Panc1 (cell line): Measurements from ENCODE around the gene ARHGEF10L. TPM values are rescaled to one million over a fixed set of nuclear protein-coding genes. Genes with fewer than 3 reads are reported as not detected.

Experiments
- ATAC-seq: fragments of 200-7000 bp; cut with Tn5 transposase; 2 replicates; pipeline ENCODE4 v1.9.1; 2020; ENCODE audit warnings: mild to moderate bottlenecking, moderate library complexity
- BruUV-seq: library from RNA; stranded (reverse); fragments of 400-500 nt; replicated peaks from 2 replicates; lab custom pipeline; 2021; lab: Mats Ljungman, UMichigan
- CTCF ChIA-PET: fragments of 300-600 bp; sonication (Branson Sonifier 250); formaldehyde crosslinking; loops from one replicate; lab custom pipeline; 2022; ENCODE audit warnings: antibody characterized with exemption; lab: Charles Lee
- POLR2A ChIA-PET: fragments of 300-600 bp; sonication (Branson Sonifier 250); formaldehyde crosslinking; loops from one replicate; lab custom pipeline; 2022; ENCODE audit warnings: antibody characterized with exemption; lab: Charles Lee
- DNase-seq: peaks from one replicate; pipeline ENCODE4 v3.0.0-alpha.2; 2010; ENCODE audit warnings: low read depth, low spot score
- H3K27ac ChIP-seq: 2 replicates; pipeline ENCODE4 v1.5.1; 2011; ENCODE audit warnings: mild to moderate bottlenecking, low read length, inconsistent platforms
- H3K27me3 ChIP-seq: fragments of 200-500 bp; sonication (Bioruptor generic); 2 replicates; pipeline ENCODE4 v1.6.0; 2014; ENCODE audit warnings: low read length, inconsistent platforms; ENCODE audit not compliant: control insufficient read depth, insufficient read depth
- H3K36me3 ChIP-seq: fragments of 200-500 bp; sonication (Bioruptor generic); 2 replicates; pipeline ENCODE4 v1.5.1; 2014; ENCODE audit warnings: inconsistent platforms, mild to moderate bottlenecking, low read length, moderate library complexity; ENCODE audit not compliant: control insufficient read depth, insufficient read depth
- H3K4me1 ChIP-seq: 2 replicates; pipeline ENCODE4 v1.5.1; 2011; ENCODE audit warnings: inconsistent platforms, mild to moderate bottlenecking, low read length, moderate library complexity; ENCODE audit not compliant: control insufficient read depth, insufficient read depth
- H3K4me3 ChIP-seq, 2 experiments: 2 replicates each; pipeline ENCODE4 v1.5.1; 2011 to 2012; ENCODE audit warnings: low read depth in 2 of 2, low read length in 2 of 2, mild to moderate bottlenecking in 2 of 2, inconsistent platforms in 1 of 2, moderate library complexity in 1 of 2
- H3K9me3 ChIP-seq: fragments of 200-500 bp; sonication (Bioruptor generic); 2 replicates; pipeline ENCODE4 v1.5.1; 2014; ENCODE audit warnings: low read depth, mild to moderate bottlenecking, inconsistent platforms, low read length, moderate library complexity; ENCODE audit not compliant: control insufficient read depth, insufficient read depth
- CTCF ChIP-seq: fragments of 450-650 bp; IDR thresholded peaks from 2 replicates; pipeline ENCODE4 v1.5.1; 2017; ENCODE audit warnings: mild to moderate bottlenecking
- POLR2AphosphoS5 ChIP-seq: IDR thresholded peaks from 2 replicates; pipeline ENCODE4 v1.6.1; 2012; ENCODE audit warnings: mild to moderate bottlenecking, low read depth, low read length, moderate library complexity
- REST ChIP-seq, 2 experiments: IDR thresholded peaks; 2 replicates each; pipeline ENCODE4 v1.6.1; 2011 to 2012; ENCODE audit warnings: low read depth in 2 of 2, control low read depth in 1 of 2, low read length in 1 of 2, mild to moderate bottlenecking in 1 of 2, moderate library complexity in 1 of 2; ENCODE audit not compliant: insufficient read depth in 1 of 2
- SIN3A ChIP-seq: IDR thresholded peaks from 2 replicates; pipeline ENCODE4 v1.6.1; 2012; ENCODE audit warnings: low read depth, mild to moderate bottlenecking, low read length, moderate library complexity, borderline replicate concordance; ENCODE audit not compliant: insufficient read depth
- TCF7L2 ChIP-seq: IDR thresholded peaks from 2 replicates; pipeline ENCODE4 v1.6.1; 2011; ENCODE audit warnings: mild to moderate bottlenecking, low read depth, low read length, inconsistent platforms
- in situ Hi-C: cut with HindIII; loops from 2 replicates; pipeline ENCODE4 v1.10.0; 2016; ENCODE audit warnings: low sequenced_read_pairs, low pct_unique_long_range_greater_than_20kb
- intact Hi-C: fragments of 100-400 bp; cut with micrococcal nuclease; formaldehyde crosslinking; loops from one replicate; pipeline ENCODE4 v1.10.0; 2022; ENCODE audit not compliant: unreplicated experiment
- total RNA-seq: library from RNA; stranded (reverse); gene quantifications from one replicate; pipeline ENCODE4 v1.2.1, GENCODE V29; 2021; ENCODE audit not compliant: unreplicated experiment

The ARHGEF10L gene
- total RNA-seq, 1 experiment from 2014 or later = 5.9 TPM

- BruUV-seq = no TSS peak
- no peaks in the 10 kb centered on the region for H3K9me3 ChIP-seq
- DNase-seq (no peak), ATAC-seq (no peak)
- H3K27ac ChIP-seq = no peak overlapping the region
- no peaks in the 10 kb centered on the region for H3K27me3 ChIP-seq
- TF ChIP-seq TCF7L2 (no peak), SIN3A (no peak), CTCF (no peak), POLR2AphosphoS5 (no peak), REST (IDR thresholded peaks at IDR 0.05; ENCODE audit: insufficient read depth in 1 of 2, low read depth in 2 of 2, low read length in 1 of 2) (no peak)
- CTCF ChIA-PET = no interaction called here
- no peaks in the 10 kb centered on the region for H3K36me3 ChIP-seq
- no peak overlapping the region for H3K4me3 ChIP-seq
- intact Hi-C loops = no loop called here
- POLR2A ChIA-PET = no interaction called here
- in situ Hi-C loops = no loop called here
- H3K4me1 ChIP-seq = no peaks in the 10 kb centered on the region
These were observed 184.7 kb downstream of the ARHGEF10L start for GRCh38 chr1:17724150-17724549.

- DNase-seq (no peak), ATAC-seq (no peak)
- Histone ChIP-seq H3K27ac (no peak overlapping the region), H3K27me3 (no peaks in the 10 kb centered on the region), H3K36me3 (no peaks in the 10 kb centered on the region), H3K4me1 (no peaks in the 10 kb centered on the region), H3K4me3 (no peak overlapping the region), H3K9me3 (no peaks in the 10 kb centered on the region)
- CTCF ChIA-PET = interaction anchor here (0.6 kb wide), 1 partner anchor 39 kb away, joined by 3 read pairs; no protein-coding TSS in a partner anchor
- TF ChIP-seq SIN3A (no peak), REST (IDR thresholded peaks at IDR 0.05; ENCODE audit: insufficient read depth in 1 of 2, low read depth in 2 of 2, low read length in 1 of 2) (no peak), POLR2AphosphoS5 (no peak), TCF7L2 (no peak), CTCF (no peak)
- POLR2A ChIA-PET = no interaction called here
- in situ Hi-C loops = no loop called here
- no TSS peak for BruUV-seq
- intact Hi-C loops = no loop called here
These were observed 185.7 kb downstream of the ARHGEF10L start for GRCh38 chr1:17725084-17725719.
